OCI-LY7 (cell line): ENCODE measurements around the gene TBP.

Experiments
- CTCF ChIP-seq: fragments of 200-600 bp; sonication (generic); conservative IDR thresholded peaks from 2 replicates; pipeline ENCODE4 v1.5.1; 2014; ENCODE audit warnings: mild to moderate bottlenecking, antibody characterized with exemption, low read length, moderate library complexity, mixed read lengths
- EZH2phosphoT487 ChIP-seq: fragments of 200-600 bp; sonication (generic); IDR thresholded peaks from 2 replicates; pipeline ENCODE4 v1.6.1; 2018; ENCODE audit warnings: low read depth, borderline replicate concordance, mild to moderate bottlenecking, mixed run types, antibody characterized with exemption, low read length, moderate library complexity, mixed read lengths

GRCh38 chr6:170516783-170517616 is 37.2 kb upstream of the TBP start:
- TF ChIP-seq CTCF (peak; percentile 88), EZH2phosphoT487 (no peak)
